ENCODE measurements around the gene IFITM1.
"Not testable (repeated sequence)": the region's sequence is repeated elsewhere in the genome, so short reads cannot be mapped to it uniquely, and the experiment has no call there.

IFITM1 gene

DNA sequence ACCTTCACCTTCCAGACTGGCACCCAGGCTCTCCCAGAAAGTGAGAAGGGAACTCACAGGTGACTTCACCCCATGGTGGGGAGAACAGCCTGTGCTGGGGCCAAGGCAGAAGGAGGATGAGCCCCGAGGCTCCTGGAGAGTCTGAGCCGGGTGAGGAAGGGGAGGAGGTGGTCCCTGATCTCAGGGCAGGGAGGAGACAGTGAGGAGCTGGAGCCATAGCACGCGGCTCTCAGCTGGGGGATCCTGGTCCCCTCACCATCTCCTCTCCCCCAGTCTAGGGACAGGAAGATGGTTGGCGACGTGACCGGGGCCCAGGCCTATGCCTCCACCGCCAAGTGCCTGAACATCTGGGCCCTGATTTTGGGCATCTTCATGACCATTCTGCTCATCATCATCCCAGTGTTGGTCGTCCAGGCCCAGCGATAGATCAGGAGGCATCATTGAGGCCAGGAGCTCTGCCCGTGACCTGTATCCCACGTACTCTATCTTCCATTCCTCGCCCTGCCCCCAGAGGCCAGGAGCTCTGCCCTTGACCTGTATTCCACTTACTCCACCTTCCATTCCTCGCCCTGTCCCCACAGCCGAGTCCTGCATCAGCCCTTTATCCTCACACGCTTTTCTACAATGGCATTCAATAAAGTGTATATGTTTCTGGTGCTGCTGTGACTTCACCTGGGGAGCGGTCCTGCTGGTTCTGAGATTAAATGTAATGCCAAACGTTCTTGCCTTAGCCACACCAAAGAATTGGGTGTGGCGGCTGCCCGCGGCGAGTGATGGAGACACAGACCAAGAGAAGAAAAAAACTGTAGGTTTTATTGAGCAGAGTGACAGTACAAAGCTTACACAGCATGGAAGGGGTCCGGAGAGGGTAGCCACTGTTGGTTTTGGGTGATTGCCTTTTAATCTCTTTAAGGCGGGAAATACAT, 4.8 kb upstream of the IFITM1 start:
- DNase-seq (ENCODE audit: low spot score), result peak; percentile 27

DNA sequence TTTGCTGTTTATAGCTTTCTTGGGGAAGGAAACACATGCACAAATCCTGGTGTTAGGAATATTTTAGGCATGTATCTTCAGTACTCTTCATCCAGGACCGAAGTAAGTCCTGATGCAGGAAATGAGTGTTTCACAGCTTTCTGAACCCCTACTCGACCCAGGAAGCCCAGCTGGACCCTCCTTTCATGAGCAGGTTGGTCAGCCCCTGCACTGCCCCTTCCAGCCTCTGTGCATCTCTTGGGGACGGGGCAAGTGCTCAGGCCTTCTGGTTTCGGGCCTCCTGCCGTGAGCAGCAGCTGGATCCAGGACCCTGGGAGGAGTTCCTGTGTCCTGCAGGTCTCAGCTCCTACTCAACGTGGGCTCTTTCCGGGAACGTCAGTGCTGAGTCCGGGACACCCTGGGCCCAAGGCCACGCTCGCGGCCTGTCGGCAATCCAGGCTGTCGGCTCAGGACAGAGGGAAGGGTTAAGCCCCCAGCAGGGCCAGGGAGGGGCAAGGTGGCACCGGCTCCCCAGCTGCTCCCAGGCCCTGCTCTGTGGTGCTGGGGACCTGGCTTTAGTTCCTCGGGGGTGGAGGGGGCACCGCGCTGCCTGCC, 3.8 kb upstream of the IFITM1 start:
- peak; percentile 74 for DNase-seq (ENCODE audit: low spot score)

DNA sequence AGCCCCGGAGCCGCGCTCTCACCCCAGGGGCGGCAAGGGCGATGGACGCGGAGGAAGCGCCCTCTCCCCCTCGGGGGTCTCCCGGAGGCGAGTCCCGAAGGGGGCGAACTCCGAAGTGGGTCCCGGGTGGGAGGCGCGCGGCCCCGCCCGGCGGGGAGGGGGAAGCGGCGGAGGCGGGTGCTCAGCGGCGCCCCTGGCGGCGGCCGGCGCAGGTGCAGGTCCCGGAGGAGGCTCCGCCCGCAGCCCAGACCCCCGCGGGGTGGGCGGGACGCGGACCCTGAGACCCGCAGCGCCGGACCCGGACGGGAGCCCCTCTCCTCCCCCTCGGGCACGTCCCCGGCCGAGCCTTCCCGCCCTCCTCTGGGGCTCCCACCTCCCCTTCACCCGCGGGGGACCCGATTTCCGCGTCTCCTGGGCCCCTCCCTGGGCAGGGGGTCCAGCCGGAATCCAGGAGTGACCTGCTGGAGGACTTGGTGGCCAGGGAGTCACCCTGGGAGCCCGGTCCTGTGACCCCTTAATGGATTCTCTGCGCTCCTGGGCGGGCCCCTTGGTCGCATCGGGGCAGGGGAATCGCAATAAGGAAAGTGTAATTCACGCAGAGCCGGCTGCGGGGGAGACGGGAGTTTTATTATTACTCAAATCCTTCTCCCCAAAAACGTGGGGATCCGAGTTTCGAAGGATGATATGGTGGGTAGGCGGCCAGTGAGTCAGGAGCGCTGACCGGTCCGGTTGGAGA, 2.7 kb upstream of the IFITM1 start:
- not testable (repeated sequence) for DNase-seq (ENCODE audit: low spot score)

DNA sequence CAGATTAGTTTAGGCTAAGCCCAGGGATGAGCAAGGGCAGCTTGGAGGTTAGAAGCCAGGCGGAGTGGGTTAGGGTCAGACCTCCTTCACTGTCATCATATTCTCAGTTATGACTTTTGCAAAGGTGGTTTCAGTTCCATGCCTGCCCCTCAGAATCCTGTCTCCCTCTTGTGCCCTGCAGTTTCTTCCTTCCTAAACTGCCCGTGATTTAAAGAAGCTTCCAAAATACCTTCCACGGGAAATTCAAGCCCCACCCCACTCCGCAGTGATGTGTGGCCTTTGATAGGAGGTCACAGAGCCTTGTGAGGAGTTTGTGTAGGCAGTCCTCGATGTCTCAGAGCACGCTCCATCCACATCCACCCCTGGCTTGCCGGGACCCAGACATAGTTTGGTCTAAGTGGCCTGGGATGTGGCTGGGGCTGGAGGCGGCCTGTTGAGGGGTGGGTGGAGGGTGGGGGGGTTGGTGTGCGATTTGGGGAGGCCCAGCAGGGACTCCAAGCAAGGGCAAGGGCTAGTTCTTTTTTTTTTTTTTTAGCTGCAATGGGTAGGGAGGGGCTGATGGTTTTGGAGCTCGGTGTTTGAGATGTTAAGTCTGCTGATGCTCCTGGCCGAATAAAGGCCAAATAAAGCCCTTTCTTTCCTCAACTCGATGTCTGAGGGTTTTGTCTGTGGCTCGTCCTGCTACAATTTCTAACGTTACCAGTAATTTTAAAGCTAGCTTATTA, 1.6 kb upstream of the IFITM1 start:
- DNase-seq (ENCODE audit: low spot score), result no peak

GRCh38 chr11:313304-313786, 495 bp upstream of the IFITM1 start:
- DNase-seq (ENCODE audit: low spot score), result no peak

- DNase-seq (ENCODE audit: low spot score), result not testable (repeated sequence)
Measured at GRCh38 chr11:314554-314875, 675 bp downstream of the IFITM1 start.

- no peak for DNase-seq (ENCODE audit: low spot score)
Measured at GRCh38 chr11:315051-315481, 1.2 kb downstream of the IFITM1 start.

- no peak for DNase-seq (ENCODE audit: low spot score)
Measured at GRCh38 chr11:315516-315994, 1.7 kb downstream of the IFITM1 start.

- no peak for DNase-seq (ENCODE audit: low spot score)
Measured at GRCh38 chr11:316031-316701, 2.3 kb downstream of the IFITM1 start.

DNA sequence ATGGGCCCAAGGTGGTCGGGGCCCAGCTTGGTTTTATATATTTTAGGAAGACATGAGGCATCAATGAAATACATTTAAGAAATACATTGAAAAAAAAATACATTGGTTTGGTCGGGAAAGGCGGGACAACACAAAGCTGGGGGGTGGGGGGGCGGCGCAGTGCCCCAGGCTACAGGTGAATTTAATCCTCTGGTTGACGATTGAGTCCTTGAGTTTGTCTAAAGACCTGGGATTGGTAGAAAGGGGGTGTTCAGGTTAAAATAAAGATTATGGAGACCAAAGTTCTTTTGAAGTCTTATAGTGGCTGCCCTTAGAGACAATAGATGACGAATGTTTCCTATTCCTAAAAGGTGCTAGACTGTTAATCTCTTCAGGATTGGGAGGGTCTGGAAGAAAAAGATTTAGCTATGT, 3.1 kb downstream of the IFITM1 start:
- no peak for DNase-seq (ENCODE audit: low spot score)

- DNase-seq (ENCODE audit: low spot score), result not testable (repeated sequence)
Measured at GRCh38 chr11:317668-318404, 4.0 kb downstream of the IFITM1 start.

DNA sequence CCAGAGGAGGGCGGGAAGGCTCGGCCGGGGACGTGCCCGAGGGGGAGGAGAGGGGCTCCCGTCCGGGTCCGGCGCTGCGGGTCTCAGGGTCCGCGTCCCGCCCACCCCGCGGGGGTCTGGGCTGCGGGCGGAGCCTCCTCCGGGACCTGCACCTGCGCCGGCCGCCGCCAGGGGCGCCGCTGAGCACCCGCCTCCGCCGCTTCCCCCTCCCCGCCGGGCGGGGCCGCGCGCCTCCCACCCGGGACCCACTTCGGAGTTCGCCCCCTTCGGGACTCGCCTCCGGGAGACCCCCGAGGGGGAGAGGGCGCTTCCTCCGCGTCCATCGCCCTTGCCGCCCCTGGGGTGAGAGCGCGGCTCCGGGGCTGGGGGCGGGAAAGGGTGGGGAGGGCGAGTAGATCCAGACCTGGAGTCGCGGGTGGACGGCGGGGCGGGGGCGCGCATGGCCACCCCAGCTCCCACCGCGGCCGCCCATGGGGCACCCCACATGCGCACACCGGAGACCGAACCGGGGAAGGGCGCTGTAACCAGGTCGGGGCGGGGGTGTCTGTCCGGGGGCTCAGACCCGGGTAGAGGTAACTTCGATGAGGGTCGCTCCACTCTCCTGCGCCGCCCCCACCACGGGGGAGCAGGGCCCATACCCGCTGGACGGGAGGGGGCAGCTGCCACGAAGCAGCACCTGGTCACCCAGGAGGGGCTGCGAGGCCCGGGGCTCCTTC, 4.7 kb downstream of the IFITM1 start:
- DNase-seq (ENCODE audit: low spot score), result not testable (repeated sequence)

GRCh38 chr11:319121-319887, 5.5 kb downstream of the IFITM1 start:
- peak; percentile 34 for DNase-seq (ENCODE audit: low spot score)

GRCh38 chr11:319888-320273, 6.0 kb downstream of the IFITM1 start:
- not testable (repeated sequence) for DNase-seq (ENCODE audit: low spot score)

DNA sequence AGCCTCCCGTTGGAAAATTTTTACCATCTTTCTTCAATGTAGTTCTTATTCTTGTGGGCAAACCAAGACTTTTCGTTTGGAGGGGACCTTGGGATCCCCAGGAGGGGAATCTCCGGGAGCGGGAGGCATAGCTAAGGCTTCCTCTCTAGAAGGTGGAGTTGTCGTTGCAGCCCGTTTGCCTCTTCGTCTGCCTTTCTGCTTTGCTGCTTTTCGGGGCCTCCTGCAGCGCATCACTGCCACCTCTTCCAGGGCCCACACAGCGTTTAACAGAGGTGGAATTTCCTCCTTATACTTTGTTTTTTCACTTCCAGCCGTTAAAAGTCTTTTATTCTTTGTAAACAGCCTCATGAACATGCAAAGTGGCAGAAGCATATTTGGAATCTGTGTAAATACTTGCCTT, 10.3 kb downstream of the IFITM1 start:
- DNase-seq (ENCODE audit: low spot score), result no peak

DNA sequence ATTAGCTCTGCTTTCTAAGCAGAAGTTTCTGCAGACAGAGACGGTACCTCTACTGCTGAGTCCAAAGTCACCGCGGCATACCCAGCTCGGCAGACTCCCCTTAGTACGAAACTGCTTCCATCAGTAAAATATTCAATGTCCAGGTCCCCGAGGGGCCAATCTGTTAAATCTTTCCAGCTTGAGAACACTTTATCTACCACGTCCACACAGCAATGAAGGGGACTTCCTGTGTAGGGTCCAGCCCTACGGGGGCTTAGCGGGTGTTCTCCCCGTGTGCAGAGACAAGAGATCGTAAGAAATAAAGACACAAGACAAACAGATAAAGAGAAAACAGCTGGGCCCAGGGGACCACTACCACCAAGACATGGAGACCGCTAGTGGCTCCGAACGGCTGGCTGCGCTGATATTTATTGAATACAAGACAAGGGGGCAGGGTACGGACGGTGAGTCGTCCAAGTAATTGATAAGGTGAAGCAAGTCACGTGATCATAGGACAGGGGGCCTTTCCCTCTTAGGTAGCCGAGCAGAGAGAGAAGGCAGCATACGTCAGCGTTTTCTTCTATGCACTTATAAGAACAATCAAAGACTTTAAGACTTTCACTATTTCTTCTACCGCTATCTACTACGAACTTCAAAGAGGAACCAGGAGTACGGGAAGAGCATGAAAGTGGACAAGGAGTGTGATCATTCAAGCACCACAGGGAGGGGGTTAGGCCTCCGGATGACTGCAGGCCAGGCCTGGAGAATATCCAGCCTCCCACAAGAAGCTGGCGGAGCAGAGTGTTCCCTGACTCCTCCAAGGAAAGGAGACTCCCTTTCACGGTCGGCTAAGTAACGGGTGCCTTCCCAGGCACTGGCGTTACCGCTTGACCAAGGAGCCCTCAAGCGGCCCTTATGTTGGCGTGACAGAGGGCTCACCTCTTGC, 11.0 kb downstream of the IFITM1 start:
- not testable (repeated sequence) for DNase-seq (ENCODE audit: low spot score)

GRCh38 chr11:325796-326591, 12.2 kb downstream of the IFITM1 start:
- DNase-seq (ENCODE audit: low spot score), result no peak

DNA sequence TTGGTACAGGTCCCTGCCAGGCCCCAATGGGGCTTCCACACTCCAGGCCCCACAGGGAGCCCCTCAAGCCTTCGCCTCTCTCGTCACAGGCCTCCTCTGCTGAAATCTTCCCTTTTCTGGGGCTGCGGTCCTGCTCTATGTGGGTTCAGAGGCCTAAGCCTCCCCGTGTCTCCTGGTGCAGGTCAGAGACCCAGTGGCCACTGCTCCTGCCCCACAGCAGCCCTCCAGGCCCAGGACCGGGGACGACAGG, 12.7 kb downstream of the IFITM1 start:
- no peak for DNase-seq (ENCODE audit: low spot score)

Data from RKO (cell line).